ENCODE data around the gene MUC13.
A peak's percentile ranks its signal among the peaks of the same experiment; 100 is the strongest.

Gene MUC13

DNA sequence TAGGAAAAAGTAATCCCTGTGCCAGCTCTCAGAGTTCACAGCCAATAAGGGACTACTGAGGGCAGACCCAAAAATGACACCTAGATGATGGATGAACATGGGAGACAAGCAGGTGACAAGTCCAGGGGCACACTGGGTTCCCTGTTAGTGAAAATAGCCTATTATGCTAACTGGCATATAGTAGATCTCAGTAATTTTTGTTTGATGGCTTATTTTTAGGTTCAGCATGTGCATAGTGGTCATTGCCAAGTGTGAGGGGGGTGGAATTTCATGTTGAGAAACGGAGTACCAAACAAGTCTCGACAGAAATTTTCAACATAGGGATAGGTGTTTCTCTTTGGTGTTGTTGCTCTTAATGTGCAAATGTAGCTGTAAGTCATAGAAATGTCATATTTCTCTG lies 41.0 kb downstream of the MUC13 start:
- no peak for DNase-seq

- DNase-seq, result no peak
Measured at GRCh38 chr3:124890573-124891190, 43.9 kb downstream of the MUC13 start.

DNA sequence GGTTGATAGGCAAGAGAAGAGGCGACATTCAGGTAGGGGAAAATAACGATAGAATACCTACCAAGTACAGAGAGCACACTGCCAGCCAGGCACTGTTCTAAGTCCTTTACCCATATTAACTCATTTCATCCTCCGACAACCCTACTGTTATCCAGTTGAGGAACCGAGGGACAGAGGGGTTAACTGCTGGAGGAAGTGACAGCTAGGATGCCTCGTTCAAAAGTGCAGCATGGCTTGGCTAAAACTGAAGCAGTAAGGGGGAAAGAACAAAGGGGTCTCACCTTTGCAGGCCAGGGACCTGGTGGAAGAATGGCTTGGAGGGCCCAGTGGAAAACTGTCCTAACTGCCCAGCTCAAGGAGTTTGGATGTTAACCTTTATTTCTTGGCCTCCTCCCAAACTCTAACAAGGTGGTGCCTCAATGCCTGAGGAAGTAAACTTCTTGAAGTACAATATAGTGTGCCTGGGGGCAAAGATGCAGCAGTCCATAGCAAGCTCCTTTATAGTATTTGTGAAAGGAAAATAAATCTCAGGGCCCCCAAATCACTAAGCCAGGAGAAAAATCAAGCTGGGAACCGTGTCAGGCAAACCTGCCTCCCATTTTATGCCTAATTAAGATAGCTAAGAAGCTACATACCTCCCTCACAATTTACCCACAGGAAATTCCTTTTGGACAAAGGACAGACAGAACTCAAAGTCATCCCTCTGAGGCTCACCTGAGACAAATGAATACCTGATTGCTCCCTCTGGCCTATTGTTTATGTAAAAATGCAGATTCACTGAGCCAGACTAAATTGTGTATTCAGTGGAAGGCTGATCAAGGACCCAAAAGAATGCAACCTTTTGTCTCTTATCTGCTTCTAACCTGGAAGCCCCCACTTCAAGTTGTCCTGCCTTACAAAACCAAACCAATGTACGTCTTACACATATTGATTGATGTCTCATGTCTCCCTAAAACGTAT lies 45.8 kb downstream of the MUC13 start:
- no peak for DNase-seq

DNA sequence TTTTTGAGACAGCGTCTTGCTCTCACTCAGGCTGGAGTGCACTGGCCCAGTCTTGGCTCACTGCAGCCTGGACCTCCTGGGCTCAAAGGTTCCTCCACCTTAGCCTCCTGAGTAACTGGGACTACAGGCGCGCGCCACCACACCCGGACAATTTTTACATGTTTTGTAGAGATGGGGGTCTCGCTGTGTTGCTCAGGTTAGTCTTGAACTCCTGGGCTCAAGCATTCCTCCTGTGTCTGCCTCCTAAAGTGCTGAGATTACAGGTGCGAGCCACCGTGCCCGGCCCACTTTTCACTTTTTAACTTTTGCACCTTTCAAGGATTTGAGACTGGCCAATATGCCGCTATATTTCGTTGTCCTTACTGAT lies 46.6 kb downstream of the MUC13 start:
- DNase-seq, result no peak

- peak; percentile 57 for DNase-seq
Measured at GRCh38 chr3:124887177-124887931, 47.2 kb downstream of the MUC13 start, which contains the start of gene ITGB5. TSS of gene ITGB5 (minus strand) at chr3:124887365. CDS start at chr3:124887000, 365 bp downstream.

DNA sequence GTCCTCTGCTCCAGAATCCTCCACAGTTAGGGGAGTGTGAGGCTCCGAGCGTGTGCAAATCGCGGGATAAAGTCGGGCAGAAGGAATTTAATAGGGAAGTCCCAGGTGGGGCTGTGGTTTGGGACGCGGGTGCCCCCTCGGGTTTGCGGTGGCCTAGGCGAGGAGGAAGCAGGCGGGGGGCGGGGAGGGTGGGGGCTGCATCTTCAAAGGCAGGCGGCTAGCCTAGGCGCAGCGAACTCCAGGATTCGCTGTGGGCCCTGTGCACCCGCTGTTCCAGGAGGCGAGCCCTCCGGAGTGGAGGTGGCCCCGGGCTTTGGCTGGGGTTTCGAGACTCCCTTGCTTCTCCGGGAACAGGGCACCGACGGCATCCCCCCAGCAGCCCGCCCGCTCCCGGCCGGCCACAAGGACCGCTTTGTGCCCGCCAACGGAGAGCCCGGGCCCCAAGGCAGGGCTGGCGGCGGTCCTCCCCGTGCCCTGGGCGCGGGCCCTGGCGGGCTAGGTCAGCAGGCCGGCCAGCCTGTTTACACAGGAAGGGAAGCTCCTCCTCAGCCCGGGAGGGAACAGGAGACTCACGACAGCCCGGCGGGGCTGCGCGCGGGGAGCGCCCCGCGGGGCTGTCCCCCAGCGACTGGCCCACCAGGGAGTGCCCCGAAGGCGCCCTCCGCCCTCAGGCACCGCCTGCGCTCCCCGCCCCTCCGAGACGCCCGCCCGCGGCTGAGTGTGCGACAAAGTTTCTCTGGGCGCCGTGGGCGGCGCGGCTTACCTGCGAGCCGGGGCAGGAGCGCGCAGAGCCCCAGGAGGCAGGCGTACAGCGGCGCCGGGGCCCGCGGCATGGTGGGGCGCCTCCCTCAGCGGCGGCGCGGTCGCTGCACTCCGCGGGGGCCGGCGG lies 48.1 kb downstream of the MUC13 start:
- peak; percentile 51 for DNase-seq

DNA sequence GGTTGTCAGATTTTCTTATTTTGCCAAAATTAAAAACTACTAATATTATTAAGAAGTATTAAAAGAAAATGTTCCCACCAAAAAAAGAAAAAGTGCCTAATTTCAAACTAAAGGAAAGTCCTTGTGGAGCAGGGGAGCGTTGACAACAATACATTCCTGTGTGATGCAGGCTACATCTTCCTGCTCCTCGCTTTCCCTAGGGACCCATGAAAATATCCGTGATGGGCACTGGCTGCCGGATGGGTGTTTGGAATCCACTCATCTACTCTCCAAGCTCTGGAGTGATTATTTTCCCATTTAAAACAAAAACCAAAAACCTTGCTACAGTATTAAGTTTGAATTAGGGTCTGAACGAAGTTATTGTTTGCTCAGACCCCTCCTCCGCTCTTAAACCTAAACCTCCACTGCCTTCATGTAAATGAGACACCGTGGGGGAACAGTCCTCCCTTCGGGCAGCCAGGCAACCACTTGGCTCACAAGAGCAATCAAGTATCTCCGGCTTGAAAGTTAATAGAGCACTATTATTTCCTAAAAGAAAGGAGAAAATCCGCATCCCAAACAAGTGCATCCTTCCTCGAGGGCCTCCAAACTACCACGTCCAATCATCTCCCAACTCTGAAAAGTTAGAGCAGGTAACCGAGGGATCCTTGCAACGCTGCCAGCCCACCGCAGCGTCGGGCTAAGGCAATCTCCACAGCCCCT lies 48.9 kb downstream of the MUC13 start:
- no peak for DNase-seq

- no peak for DNase-seq
Measured at GRCh38 chr3:124884474-124885101, 50.0 kb downstream of the MUC13 start.

GRCh38 chr3:124883766-124884473 lies 50.6 kb downstream of the MUC13 start:
- no peak for DNase-seq

- no peak for DNase-seq
Measured at GRCh38 chr3:124882816-124883747, 51.5 kb downstream of the MUC13 start.

GRCh38 chr3:124881976-124882697 lies 52.4 kb downstream of the MUC13 start:
- no peak for DNase-seq

- no peak for DNase-seq
Measured at GRCh38 chr3:124879337-124879680, 55.2 kb downstream of the MUC13 start.

DNA sequence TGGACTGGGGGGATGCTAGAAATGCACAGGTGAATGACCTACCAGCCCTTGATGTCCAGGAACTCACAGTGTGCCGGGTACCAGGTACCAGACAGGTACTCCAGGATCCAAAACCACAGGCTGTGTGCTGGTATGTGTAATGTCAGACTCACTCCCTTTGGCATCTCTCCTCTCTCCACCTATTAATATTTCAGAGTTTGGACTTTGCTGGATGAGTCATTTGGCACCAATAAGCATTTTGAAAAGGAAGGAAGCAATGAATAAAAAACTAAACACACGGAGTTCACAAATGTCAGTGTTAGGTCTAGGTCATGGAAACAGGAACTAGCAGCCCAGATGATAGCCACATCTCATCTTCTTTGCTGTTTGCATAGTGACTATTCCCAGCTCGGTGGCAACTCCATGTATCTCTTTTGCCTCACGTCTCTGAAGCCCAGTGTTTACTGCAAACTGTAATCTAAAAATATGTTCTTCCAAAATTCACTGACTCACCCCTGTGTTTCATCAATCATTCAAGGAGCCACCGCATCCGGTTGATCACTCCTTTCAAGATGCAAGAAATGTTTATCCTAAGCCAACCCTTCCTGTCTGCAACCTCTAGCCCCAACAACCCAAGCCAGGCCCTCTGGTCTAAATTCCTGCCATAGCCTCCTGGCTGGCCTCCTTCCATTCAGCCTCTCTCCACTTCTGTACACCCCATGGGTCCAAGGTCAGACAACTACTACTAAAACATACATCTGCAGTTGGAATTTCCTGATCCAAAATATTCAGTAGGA lies 55.8 kb downstream of the MUC13 start:
- peak; percentile 56 for DNase-seq

GRCh38 chr3:124877674-124878073 lies 56.9 kb downstream of the MUC13 start:
- DNase-seq, result no peak

DNA sequence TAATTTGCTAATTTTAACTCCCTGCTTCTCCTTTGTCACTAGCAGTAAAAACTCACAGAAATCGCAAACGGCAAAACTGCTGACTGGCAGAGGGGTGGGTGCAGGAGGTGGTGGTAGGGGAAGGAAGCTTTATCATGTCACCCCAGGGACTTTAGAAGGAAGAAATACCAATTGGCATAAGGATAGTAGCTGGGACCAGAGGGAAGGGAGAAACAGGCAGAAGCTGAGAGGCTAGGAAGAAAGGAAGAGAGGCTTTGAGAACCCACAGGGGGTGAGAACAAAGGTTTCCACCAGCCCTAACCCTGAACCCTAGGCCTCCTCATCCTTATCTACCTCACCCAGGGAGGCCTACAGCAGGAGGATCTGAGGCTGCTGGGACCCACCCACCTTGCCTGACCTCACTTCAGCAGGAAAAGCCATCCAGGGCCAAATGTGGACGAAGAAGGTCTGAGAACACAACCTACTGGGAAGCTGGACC lies 58.1 kb downstream of the MUC13 start:
- DNase-seq, result no peak

DNA sequence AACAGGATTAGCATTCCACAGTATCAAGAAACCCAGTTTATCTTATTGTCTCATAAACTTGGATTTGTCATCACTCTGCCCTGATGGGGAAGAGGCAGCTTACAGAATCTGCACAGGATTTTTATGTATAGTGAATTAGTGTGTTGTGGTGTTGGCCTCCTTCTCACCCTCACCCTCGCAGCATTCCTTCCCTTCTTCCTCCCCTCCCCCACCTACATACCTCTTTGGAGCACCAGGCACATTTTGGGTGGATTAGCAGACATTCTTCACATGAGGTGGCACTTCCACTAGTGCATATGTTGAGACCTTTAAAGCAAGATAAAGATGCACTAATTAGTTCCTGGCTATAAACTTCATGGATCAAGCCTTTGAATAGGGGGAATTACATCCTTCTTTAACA lies 61.3 kb downstream of the MUC13 start:
- no peak for DNase-seq

DNA sequence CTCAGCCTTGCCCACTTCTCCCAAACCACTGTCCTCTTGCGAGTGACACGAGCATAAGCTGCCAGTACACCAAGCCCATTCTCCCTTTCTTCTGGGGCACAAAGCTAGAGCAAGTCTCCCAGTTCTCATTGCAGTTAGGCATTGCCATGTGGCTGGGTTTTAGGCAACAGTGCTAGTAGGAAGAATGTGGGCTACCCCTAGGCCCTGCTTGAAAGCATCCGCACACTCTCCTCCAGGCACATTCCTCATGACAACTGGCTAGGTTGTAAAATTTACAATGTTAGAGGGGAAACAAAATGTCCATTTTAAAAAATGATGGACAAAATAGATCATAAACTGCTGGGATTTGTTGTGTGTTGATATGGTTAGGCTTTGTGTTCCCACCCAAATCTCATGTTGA lies 67.0 kb downstream of the MUC13 start:
- DNase-seq, result no peak

GRCh38 chr3:124862006-124862405 lies 72.5 kb downstream of the MUC13 start:
- no peak for DNase-seq

All from 8988T (cell line).